GM12878 (cell line): ENCODE data around the gene SNX4.

Experiments
- RAD51 ChIP-seq: fragments of 450-650 bp; IDR thresholded peaks from 2 replicates; pipeline ENCODE4 v1.6.1; 2016; ENCODE audit warnings: moderate library complexity, mild to moderate bottlenecking, inconsistent platforms
- ZBTB33 ChIP-seq: fragments of 450-650 bp; IDR thresholded peaks from 2 replicates; pipeline ENCODE4 v1.6.1; 2017; ENCODE audit warnings: mild to moderate bottlenecking

- TF ChIP-seq ZBTB33 (no peak), RAD51 (no peak)
Measured at GRCh38 chr3:125507128-125507527, 12.9 kb downstream of the SNX4 start.
